ENCODE results near the gene DNER.
"Not testable (repeated sequence)": the region's sequence is repeated elsewhere in the genome, so short reads cannot be mapped to it uniquely, and the experiment has no call there.

The DNER gene

GRCh38 chr2:229375251-229375650 is 339.1 kb downstream of the DNER start:
- Histone ChIP-seq H3F3A (ENCODE audit: low read depth) (no peaks in the 10 kb centered on the region), H3K9me3 (ENCODE audit: insufficient read depth, low read depth, low read length) (no peaks in the 10 kb centered on the region), H3K36me3 (ENCODE audit: insufficient read depth, low read length) (no peaks in the 10 kb centered on the region), H3K9me2 (replicated peaks; ENCODE audit: low read depth, low read length) (0 out of 2 replicates have a peak, but pooled peaks cover 3% of the 10 kb centered on the region), H4K20me1 (ENCODE audit: insufficient read depth, low read length, poor library complexity, severe bottlenecking) (no peaks in the 10 kb centered on the region), H3K79me2 (ENCODE audit: insufficient read depth, low read length) (no peaks in the 10 kb centered on the region), H3K4me2 (ENCODE audit: low read depth, low read length, poor library complexity, severe bottlenecking) (no peak overlapping the region), H3K9ac (ENCODE audit: low read depth, low read length, poor library complexity, severe bottlenecking) (no peak overlapping the region), H3K4me3 (ENCODE audit: low read length, poor library complexity, severe bottlenecking) (no peak overlapping the region), H3K27me3 (ENCODE audit: insufficient read depth, low read length, poor library complexity, severe bottlenecking) (no peaks in the 10 kb centered on the region), H2AFZ (ENCODE audit: low read length) (no peak overlapping the region), H3K4me1 (ENCODE audit: insufficient read depth, low read length, poor library complexity, severe bottlenecking) (no peaks in the 10 kb centered on the region)
- no peak for TF ChIP-seq EZH2phosphoT487 (IDR thresholded peaks at IDR 0.05; ENCODE audit: borderline replicate concordance)
- no peak for TF ChIP-seq CTCF (conservative IDR thresholded peaks at IDR 0.05; ENCODE audit: low read length)

- not testable (repeated sequence) for H3K4me1 ChIP-seq (ENCODE audit: insufficient read depth, low read length, poor library complexity, severe bottlenecking); H3K4me2 ChIP-seq (ENCODE audit: low read depth, low read length, poor library complexity, severe bottlenecking); H3K36me3 ChIP-seq (ENCODE audit: insufficient read depth, low read length); H3K4me3 ChIP-seq (ENCODE audit: low read length, poor library complexity, severe bottlenecking); H3K79me2 ChIP-seq (ENCODE audit: insufficient read depth, low read length); H3K27me3 ChIP-seq (ENCODE audit: insufficient read depth, low read length, poor library complexity, severe bottlenecking); H3K9me2 ChIP-seq (replicated peaks; ENCODE audit: low read depth, low read length); H3K9me3 ChIP-seq (ENCODE audit: insufficient read depth, low read depth, low read length); H3F3A ChIP-seq (ENCODE audit: low read depth); H2AFZ ChIP-seq (ENCODE audit: low read length); H3K9ac ChIP-seq (ENCODE audit: low read depth, low read length, poor library complexity, severe bottlenecking); H4K20me1 ChIP-seq (ENCODE audit: insufficient read depth, low read length, poor library complexity, severe bottlenecking)
Measured at GRCh38 chr2:229373311-229373710, 341.0 kb downstream of the DNER start.

- Histone ChIP-seq H3K9me3 (ENCODE audit: insufficient read depth, low read depth, low read length) (no peaks in the 10 kb centered on the region), H3K36me3 (ENCODE audit: insufficient read depth, low read length) (no peaks in the 10 kb centered on the region), H3K9ac (ENCODE audit: low read depth, low read length, poor library complexity, severe bottlenecking) (no peak overlapping the region), H3F3A (ENCODE audit: low read depth) (no peaks in the 10 kb centered on the region), H3K4me3 (ENCODE audit: low read length, poor library complexity, severe bottlenecking) (no peak overlapping the region), H3K9me2 (replicated peaks; ENCODE audit: low read depth, low read length) (0 out of 2 replicates have a peak, but pooled peaks cover 3% of the 10 kb centered on the region), H4K20me1 (ENCODE audit: insufficient read depth, low read length, poor library complexity, severe bottlenecking) (no peaks in the 10 kb centered on the region), H3K4me1 (ENCODE audit: insufficient read depth, low read length, poor library complexity, severe bottlenecking) (no peaks in the 10 kb centered on the region), H2AFZ (ENCODE audit: low read length) (no peak overlapping the region), H3K79me2 (ENCODE audit: insufficient read depth, low read length) (no peaks in the 10 kb centered on the region), H3K4me2 (ENCODE audit: low read depth, low read length, poor library complexity, severe bottlenecking) (no peak overlapping the region), H3K27me3 (ENCODE audit: insufficient read depth, low read length, poor library complexity, severe bottlenecking) (no peaks in the 10 kb centered on the region)
- TF ChIP-seq EZH2phosphoT487 (IDR thresholded peaks at IDR 0.05; ENCODE audit: borderline replicate concordance) (no peak), CTCF (conservative IDR thresholded peaks at IDR 0.05; ENCODE audit: low read length) (no peak)
Measured at GRCh38 chr2:229372207-229372606, 342.1 kb downstream of the DNER start.

GRCh38 chr2:229371086-229371485 is 343.3 kb downstream of the DNER start:
- 0 out of 2 replicates have a peak, but pooled peaks cover 3% of the 10 kb centered on the region for H3K9me2 ChIP-seq (replicated peaks; ENCODE audit: low read depth, low read length)
- no peak overlapping the region for H2AFZ ChIP-seq (ENCODE audit: low read length)
- no peak overlapping the region for H3K9ac ChIP-seq (ENCODE audit: low read depth, low read length, poor library complexity, severe bottlenecking)
- no peak overlapping the region for H3K4me3 ChIP-seq (ENCODE audit: low read length, poor library complexity, severe bottlenecking)
- H3K9me3 ChIP-seq (ENCODE audit: insufficient read depth, low read depth, low read length) = no peaks in the 10 kb centered on the region
- H3F3A ChIP-seq (ENCODE audit: low read depth) = no peaks in the 10 kb centered on the region
- H3K27me3 ChIP-seq (ENCODE audit: insufficient read depth, low read length, poor library complexity, severe bottlenecking) = no peaks in the 10 kb centered on the region
- no peak for TF ChIP-seq EZH2phosphoT487 (IDR thresholded peaks at IDR 0.05; ENCODE audit: borderline replicate concordance)
- no peak for TF ChIP-seq CTCF (conservative IDR thresholded peaks at IDR 0.05; ENCODE audit: low read length)
- H4K20me1 ChIP-seq (ENCODE audit: insufficient read depth, low read length, poor library complexity, severe bottlenecking) = no peaks in the 10 kb centered on the region
- H3K4me2 ChIP-seq (ENCODE audit: low read depth, low read length, poor library complexity, severe bottlenecking) = no peak overlapping the region
- no peaks in the 10 kb centered on the region for H3K79me2 ChIP-seq (ENCODE audit: insufficient read depth, low read length)
- no peaks in the 10 kb centered on the region for H3K4me1 ChIP-seq (ENCODE audit: insufficient read depth, low read length, poor library complexity, severe bottlenecking)
- no peaks in the 10 kb centered on the region for H3K36me3 ChIP-seq (ENCODE audit: insufficient read depth, low read length)

All from Loucy (cell line).